SK-N-SH (cell line): Measurements from ENCODE around the gene TNRC6C. TPM values are rescaled to one million over a fixed set of nuclear protein-coding genes. Genes with fewer than 3 reads are reported as not detected.
"Not testable (repeated sequence)": the region's sequence is repeated elsewhere in the genome, so short reads cannot be mapped to it uniquely, and the experiment has no call there.

Experiments
- CTCF ChIA-PET: fragments of 300-600, 350-600 bp; formaldehyde crosslinking; extraction: SDS; loops from one replicate; lab custom pipeline; 2021; lab: Yijun Ruan, JAX
- POLR2A ChIA-PET: fragments of 350-600 bp; sonication (Branson Sonifier 250); formaldehyde crosslinking; extraction: SDS; loops from one replicate; lab custom pipeline; 2020; ENCODE audit warnings: antibody characterized with exemption, inconsistent platforms; lab: Yijun Ruan, JAX
- DNase-seq: peaks from one replicate; pipeline ENCODE4 v3.0.0; 2012
- H2AFZ ChIP-seq: fragments of 200-600 bp; sonication (generic); 2 replicates; pipeline ENCODE4 v1.8.1; 2016; ENCODE audit warnings: antibody characterized with exemption, mild to moderate bottlenecking, low read depth
- H3F3A ChIP-seq: fragments of 200-600 bp; sonication (generic); replicated peaks from 2 replicates; pipeline ENCODE3; 2016; ENCODE audit warnings: antibody characterized with exemption, mild to moderate bottlenecking; ENCODE audit not compliant: insufficient read depth
- H3K27ac ChIP-seq, 2 experiments: fragments of 200-500 bp in 1 of 2; fragments of 200-600 bp in 1 of 2; sonication (Bioruptor generic) in 1 of 2; sonication (generic), shearing (Covaris generic) in 1 of 2; 2 replicates each; pipeline versions ENCODE4 v1.5.1 to v1.6.1; 2014 to 2016; ENCODE audit warnings: low read depth in 2 of 2, inconsistent platforms in 1 of 2, low read length in 1 of 2, mild to moderate bottlenecking in 1 of 2, mixed read lengths in 1 of 2
- H3K27me3 ChIP-seq: fragments of 200-600 bp; sonication (generic), shearing (Covaris generic); 2 replicates; pipeline ENCODE4 v1.6.1; 2016; ENCODE audit warnings: mixed run types; ENCODE audit not compliant: insufficient read depth
- H3K36me3 ChIP-seq, 2 experiments: fragments of 200-500 bp in 1 of 2; fragments of 200-600 bp in 1 of 2; sonication (Bioruptor generic) in 1 of 2; sonication (generic) in 1 of 2; replicated peaks in 1 of 2; 2 replicates each; pipeline versions ENCODE3 to v1.5.1; 2014 to 2016; ENCODE audit warnings: low read length in 1 of 2, mild to moderate bottlenecking in 1 of 2; ENCODE audit not compliant: insufficient read depth in 2 of 2, control insufficient read depth in 1 of 2
- H3K4me1 ChIP-seq, 2 experiments: fragments of 200-500 bp in 1 of 2; fragments of 200-600 bp in 1 of 2; sonication (Bioruptor generic) in 1 of 2; sonication (generic), shearing (Covaris generic) in 1 of 2; 2 replicates each; pipeline versions ENCODE4 v1.5.1 to v1.6.1; 2014 to 2016; ENCODE audit warnings: low read depth in 1 of 2, low read length in 1 of 2, mixed run types in 1 of 2; ENCODE audit not compliant: insufficient read depth in 2 of 2, control insufficient read depth in 1 of 2
- H3K4me2 ChIP-seq: fragments of 200-600 bp; sonication (generic), shearing (Covaris generic); 2 replicates; pipeline ENCODE4 v1.6.1; 2017; ENCODE audit warnings: mixed run types
- H3K4me3 ChIP-seq, 2 experiments: fragments of 200-500 bp in 1 of 2; fragments of 200-600 bp in 1 of 2; sonication (Bioruptor generic) in 1 of 2; sonication (generic), shearing (Covaris generic) in 1 of 2; 2 replicates each; pipeline versions ENCODE4 v1.5.1 to v1.8.1; 2014 to 2016; ENCODE audit warnings: low read depth in 2 of 2, inconsistent platforms in 1 of 2, low read length in 1 of 2, mild to moderate bottlenecking in 1 of 2, mixed read lengths in 1 of 2, moderate library complexity in 1 of 2
- H3K79me2 ChIP-seq: fragments of 200-600 bp; sonication (generic); 2 replicates; pipeline ENCODE4 v1.8.1; 2017; ENCODE audit warnings: mild to moderate bottlenecking; ENCODE audit not compliant: insufficient read depth
- H3K9ac ChIP-seq: fragments of 200-600 bp; sonication (generic); 2 replicates; pipeline ENCODE4 v1.6.1; 2017; ENCODE audit warnings: mixed run types
- H3K9me2 ChIP-seq: fragments of 200-600 bp; sonication (generic); 2 replicates; pipeline ENCODE4 v1.6.1; 2017; ENCODE audit warnings: mixed run types
- H3K9me3 ChIP-seq: fragments of 200-600 bp; sonication (generic); 2 replicates; pipeline ENCODE4 v1.6.1; 2017; ENCODE audit warnings: mixed run types, mild to moderate bottlenecking, moderate library complexity
- H4K20me1 ChIP-seq: fragments of 200-600 bp; sonication (generic); 2 replicates; pipeline ENCODE4 v1.6.1; 2017; ENCODE audit warnings: mild to moderate bottlenecking, mixed run types; ENCODE audit not compliant: insufficient read depth
- GABPA ChIP-seq: IDR thresholded peaks from 2 replicates; pipeline ENCODE4 v1.4.0; 2012; ENCODE audit warnings: low read depth, mild to moderate bottlenecking
- JUND ChIP-seq: IDR thresholded peaks from 2 replicates; pipeline ENCODE4 v1.4.0; 2012
- NRF1 ChIP-seq: IDR thresholded peaks from 2 replicates; pipeline ENCODE4 v1.6.1; 2012; ENCODE audit warnings: low read depth, mild to moderate bottlenecking, low read length
- SIN3A ChIP-seq: IDR thresholded peaks from 2 replicates; pipeline ENCODE4 v1.6.1; 2012; ENCODE audit warnings: low read depth, mild to moderate bottlenecking, low read length, moderate library complexity, borderline replicate concordance
- WGBS: methylation state at CpG from one replicate; pipeline ENCODE4 v1.1.6; 2017; ENCODE audit warnings: low lambda C conversion rate; 5-methylcytosine and 5-hydroxymethylcytosine counted together
- polyA plus RNA-seq, 3 experiments: library from polyadenylated mRNA; depleted of rRNA; stranded (reverse); fragments of >200 nt; gene quantifications; 2 replicates each; pipeline ENCODE4 v1.2.3, GENCODE V29; 2012
- TF ChIP-seq, protein P1 (sequence below): IDR thresholded peaks from 2 replicates; pipeline ENCODE4 v1.6.1; 2012; ENCODE audit warnings: mild to moderate bottlenecking, low read depth, low read length, moderate library complexity
- TF ChIP-seq, protein P2 (sequence below): IDR thresholded peaks from 2 replicates; pipeline ENCODE4 v1.4.0; 2012; ENCODE audit warnings: low read depth, borderline replicate concordance
- TF ChIP-seq, protein P3 (sequence below): fragments of 200-600 bp; sonication (generic); IDR thresholded peaks from 2 replicates; pipeline ENCODE4 v1.6.1; 2017; ENCODE audit warnings: antibody characterized with exemption, mild to moderate bottlenecking, moderate library complexity

Gene TNRC6C
- polyA plus RNA-seq, 1 of the 3 experiments (the other 2 are of a cell fraction), result 2.2 TPM

DNA sequence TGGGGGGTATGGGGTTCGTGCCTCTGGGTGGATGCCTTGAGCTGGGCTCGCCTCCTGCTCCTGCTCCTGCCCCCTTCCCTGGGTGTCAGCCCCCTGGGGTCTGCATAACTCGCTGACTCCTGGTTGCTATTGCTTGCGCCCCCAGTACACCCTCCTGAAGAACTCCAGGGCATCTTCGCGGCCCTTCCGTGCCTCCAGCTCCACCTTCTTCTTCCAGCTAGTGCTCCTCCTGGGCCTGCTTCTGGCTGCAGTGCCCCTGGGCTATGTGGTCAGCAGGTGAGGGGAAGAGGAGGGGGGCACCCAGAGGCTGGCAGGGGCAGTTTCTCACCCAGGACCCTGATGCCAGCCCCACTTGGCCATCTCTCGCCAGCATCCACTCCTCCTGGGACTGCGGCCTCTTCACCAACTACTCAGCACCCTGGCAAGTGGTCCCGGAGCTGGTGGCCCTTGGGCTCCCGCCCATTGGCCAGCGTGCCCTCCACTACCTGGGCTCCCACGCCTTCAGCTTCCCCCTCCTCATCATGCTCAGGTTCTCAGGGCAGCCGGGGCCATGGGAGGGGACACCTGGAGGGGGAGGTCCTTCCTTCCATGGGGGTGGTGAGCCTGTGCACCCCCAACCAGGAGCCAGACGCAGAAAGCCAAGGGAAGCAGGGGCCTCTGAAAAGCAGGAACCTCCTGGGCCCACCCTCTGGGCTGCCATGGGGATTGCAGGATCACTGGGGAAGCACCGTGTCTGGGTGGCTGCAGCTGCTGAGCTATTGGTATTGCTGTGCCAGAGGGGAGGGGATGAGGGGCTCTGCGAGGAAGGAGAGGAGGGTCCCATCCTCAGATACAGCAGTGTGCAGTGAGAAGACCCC, 179.9 kb downstream of the TNRC6C start (continued):
- TF ChIP-seq, protein P1, sequence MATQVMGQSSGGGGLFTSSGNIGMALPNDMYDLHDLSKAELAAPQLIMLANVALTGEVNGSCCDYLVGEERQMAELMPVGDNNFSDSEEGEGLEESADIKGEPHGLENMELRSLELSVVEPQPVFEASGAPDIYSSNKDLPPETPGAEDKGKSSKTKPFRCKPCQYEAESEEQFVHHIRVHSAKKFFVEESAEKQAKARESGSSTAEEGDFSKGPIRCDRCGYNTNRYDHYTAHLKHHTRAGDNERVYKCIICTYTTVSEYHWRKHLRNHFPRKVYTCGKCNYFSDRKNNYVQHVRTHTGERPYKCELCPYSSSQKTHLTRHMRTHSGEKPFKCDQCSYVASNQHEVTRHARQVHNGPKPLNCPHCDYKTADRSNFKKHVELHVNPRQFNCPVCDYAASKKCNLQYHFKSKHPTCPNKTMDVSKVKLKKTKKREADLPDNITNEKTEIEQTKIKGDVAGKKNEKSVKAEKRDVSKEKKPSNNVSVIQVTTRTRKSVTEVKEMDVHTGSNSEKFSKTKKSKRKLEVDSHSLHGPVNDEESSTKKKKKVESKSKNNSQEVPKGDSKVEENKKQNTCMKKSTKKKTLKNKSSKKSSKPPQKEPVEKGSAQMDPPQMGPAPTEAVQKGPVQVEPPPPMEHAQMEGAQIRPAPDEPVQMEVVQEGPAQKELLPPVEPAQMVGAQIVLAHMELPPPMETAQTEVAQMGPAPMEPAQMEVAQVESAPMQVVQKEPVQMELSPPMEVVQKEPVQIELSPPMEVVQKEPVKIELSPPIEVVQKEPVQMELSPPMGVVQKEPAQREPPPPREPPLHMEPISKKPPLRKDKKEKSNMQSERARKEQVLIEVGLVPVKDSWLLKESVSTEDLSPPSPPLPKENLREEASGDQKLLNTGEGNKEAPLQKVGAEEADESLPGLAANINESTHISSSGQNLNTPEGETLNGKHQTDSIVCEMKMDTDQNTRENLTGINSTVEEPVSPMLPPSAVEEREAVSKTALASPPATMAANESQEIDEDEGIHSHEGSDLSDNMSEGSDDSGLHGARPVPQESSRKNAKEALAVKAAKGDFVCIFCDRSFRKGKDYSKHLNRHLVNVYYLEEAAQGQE, result no peak
- TF ChIP-seq, protein P2, sequence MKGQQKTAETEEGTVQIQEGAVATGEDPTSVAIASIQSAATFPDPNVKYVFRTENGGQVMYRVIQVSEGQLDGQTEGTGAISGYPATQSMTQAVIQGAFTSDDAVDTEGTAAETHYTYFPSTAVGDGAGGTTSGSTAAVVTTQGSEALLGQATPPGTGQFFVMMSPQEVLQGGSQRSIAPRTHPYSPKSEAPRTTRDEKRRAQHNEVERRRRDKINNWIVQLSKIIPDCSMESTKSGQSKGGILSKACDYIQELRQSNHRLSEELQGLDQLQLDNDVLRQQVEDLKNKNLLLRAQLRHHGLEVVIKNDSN, result no peak
- TF ChIP-seq SIN3A, result no peak
- no peak for TF ChIP-seq GABPA
- TF ChIP-seq, protein P3, sequence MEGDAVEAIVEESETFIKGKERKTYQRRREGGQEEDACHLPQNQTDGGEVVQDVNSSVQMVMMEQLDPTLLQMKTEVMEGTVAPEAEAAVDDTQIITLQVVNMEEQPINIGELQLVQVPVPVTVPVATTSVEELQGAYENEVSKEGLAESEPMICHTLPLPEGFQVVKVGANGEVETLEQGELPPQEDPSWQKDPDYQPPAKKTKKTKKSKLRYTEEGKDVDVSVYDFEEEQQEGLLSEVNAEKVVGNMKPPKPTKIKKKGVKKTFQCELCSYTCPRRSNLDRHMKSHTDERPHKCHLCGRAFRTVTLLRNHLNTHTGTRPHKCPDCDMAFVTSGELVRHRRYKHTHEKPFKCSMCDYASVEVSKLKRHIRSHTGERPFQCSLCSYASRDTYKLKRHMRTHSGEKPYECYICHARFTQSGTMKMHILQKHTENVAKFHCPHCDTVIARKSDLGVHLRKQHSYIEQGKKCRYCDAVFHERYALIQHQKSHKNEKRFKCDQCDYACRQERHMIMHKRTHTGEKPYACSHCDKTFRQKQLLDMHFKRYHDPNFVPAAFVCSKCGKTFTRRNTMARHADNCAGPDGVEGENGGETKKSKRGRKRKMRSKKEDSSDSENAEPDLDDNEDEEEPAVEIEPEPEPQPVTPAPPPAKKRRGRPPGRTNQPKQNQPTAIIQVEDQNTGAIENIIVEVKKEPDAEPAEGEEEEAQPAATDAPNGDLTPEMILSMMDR, result no peak
- TF ChIP-seq NRF1, result no peak
- TF ChIP-seq JUND, result no peak

DNA sequence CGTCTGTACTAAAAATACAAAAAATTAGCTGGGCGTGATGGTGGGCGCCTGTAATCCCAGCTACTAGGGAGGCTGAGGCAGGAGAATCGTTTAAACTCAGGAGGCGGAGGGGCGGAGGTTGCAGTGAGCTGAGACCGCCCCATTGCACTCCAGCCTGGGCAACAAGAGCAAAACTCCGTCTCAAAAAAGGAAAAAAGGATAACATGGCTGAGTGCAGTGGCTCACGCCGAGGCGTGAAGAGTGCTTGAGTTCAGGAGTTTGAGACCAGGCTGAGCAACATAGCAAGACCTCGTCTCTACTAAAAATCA, 181.3 kb downstream of the TNRC6C start:
- H3K27ac ChIP-seq, H3K36me3 ChIP-seq, H3K79me2 ChIP-seq, H3F3A ChIP-seq, H4K20me1 ChIP-seq, H3K4me3 ChIP-seq, DNase-seq, H2AFZ ChIP-seq, H3K9me2 ChIP-seq, H3K27me3 ChIP-seq, H3K4me2 ChIP-seq, H3K9ac ChIP-seq, H3K9me3 ChIP-seq, POLR2A ChIA-PET: not testable (repeated sequence)
- H3K4me1 ChIP-seq, result peaks cover 4 to 13% of the 10 kb centered on the region in 2 experiments; a peak in 2 of 4 replicates
- 89% methylated on average over 12 of the region's 12 CpGs for WGBS
- CTCF ChIA-PET, result interaction anchor here (0.8 to 1.2 kb wide), 4 partner anchors 9 to 111 kb away, joined by 3 to 5 read pairs (median 3); partner anchors contain the start of genes SYNGR2 and TMC8
